BE2C (cell line): Measurements from ENCODE around the gene RNMT.
A peak's percentile ranks its signal among the peaks of the same experiment; 100 is the strongest.

Experiments used
- DNase-seq: peaks from one replicate; pipeline ENCODE4 v3.0.0-alpha.2; 2020
- H3K27me3 ChIP-seq: fragments of 250-450 bp; sonication (Bioruptor Pico); 2 replicates; pipeline ENCODE4 v1.5.1; 2020; ENCODE audit warnings: mild to moderate bottlenecking
- H3K36me3 ChIP-seq: fragments of 250-450 bp; sonication (Bioruptor Pico); 2 replicates; pipeline ENCODE4 v1.5.1; 2020; ENCODE audit warnings: mild to moderate bottlenecking
- H3K4me1 ChIP-seq: fragments of 250-450 bp; sonication (Bioruptor Pico); 2 replicates; pipeline ENCODE4 v1.5.1; 2020
- H3K4me3 ChIP-seq: 2 replicates; pipeline ENCODE4 v1.5.1; 2011; ENCODE audit warnings: low read depth, low read length
- H3K9me3 ChIP-seq: fragments of 250-450 bp; sonication (Bioruptor Pico); 2 replicates; pipeline ENCODE4 v1.5.1; 2020
- TF ChIP-seq, protein P1 (sequence below): IDR thresholded peaks from 2 replicates; pipeline ENCODE4 v1.5.1; 2012; ENCODE audit warnings: mild to moderate bottlenecking, low read depth, low read length

Gene RNMT

DNA sequence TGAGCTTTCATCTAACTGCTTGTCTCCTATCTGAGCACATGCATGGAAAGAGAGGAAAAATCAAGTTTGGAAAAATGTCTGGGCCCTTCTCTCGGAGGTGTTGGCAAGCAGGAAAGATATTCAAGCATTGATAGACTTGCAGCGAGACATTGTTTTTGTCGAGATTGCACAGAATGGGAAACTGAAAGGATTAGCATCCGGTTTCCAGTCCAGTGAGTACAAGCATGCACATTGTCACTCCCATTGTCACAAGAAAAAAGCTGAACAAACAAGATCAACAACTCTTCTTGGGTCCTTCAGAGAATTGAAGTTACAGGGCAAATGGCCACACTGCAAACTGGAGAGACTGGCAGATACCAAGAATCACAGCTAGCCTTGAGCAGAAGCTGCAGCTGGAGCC is 77.8 kb downstream of the RNMT start:
- Histone ChIP-seq H3K9me3 (no peaks in the 10 kb centered on the region), H3K27me3 (peaks cover 6% of the 10 kb centered on the region; the same call in 1 of the 2 replicates), H3K4me3 (no peak overlapping the region), H3K36me3 (no peaks in the 10 kb centered on the region), H3K4me1 (no peaks in the 10 kb centered on the region)
- DNase-seq = no peak
- TF ChIP-seq, protein P1, sequence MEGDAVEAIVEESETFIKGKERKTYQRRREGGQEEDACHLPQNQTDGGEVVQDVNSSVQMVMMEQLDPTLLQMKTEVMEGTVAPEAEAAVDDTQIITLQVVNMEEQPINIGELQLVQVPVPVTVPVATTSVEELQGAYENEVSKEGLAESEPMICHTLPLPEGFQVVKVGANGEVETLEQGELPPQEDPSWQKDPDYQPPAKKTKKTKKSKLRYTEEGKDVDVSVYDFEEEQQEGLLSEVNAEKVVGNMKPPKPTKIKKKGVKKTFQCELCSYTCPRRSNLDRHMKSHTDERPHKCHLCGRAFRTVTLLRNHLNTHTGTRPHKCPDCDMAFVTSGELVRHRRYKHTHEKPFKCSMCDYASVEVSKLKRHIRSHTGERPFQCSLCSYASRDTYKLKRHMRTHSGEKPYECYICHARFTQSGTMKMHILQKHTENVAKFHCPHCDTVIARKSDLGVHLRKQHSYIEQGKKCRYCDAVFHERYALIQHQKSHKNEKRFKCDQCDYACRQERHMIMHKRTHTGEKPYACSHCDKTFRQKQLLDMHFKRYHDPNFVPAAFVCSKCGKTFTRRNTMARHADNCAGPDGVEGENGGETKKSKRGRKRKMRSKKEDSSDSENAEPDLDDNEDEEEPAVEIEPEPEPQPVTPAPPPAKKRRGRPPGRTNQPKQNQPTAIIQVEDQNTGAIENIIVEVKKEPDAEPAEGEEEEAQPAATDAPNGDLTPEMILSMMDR = no peak

DNA sequence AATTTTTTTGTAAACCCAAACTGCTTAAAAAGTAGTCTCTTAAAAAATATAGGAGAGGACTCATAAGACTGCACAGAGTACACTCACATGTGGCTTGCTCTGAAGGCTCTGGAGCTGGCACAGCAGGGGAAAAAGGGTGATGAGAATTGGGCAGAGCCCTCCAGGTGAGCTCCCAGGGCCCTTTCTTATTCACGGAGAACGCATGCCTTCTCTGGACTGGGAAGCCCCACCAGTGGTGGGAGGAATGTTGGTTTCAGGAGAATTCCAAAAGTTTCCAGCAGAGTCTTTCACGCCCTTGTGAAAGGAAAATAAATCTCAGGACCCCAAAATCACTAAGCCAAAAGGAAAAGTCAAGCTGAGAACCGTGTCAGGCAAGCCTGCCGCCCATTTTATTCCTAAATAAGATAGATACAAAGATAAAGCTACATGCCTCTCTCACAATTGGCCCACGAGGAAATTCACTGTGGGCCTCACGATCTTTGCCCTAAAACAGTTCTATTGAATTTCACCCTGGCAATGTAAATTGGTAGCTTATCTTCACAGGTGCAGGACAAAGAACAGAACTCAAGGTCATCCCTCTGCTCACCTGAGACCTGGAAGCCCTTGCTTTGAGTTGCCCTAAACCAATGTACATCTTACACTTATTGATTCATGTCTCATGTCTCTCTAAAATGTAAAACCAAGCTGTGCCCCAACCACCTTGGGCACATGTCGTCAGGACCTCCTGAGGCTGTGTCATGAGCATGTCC is 82.0 kb downstream of the RNMT start:
- Histone ChIP-seq H3K4me1 (no peaks in the 10 kb centered on the region), H3K4me3 (no peak overlapping the region), H3K36me3 (no peaks in the 10 kb centered on the region), H3K9me3 (no peaks in the 10 kb centered on the region), H3K27me3 (no peaks in the 10 kb centered on the region)
- TF ChIP-seq, protein P1 = no peak
- DNase-seq = no peak

DNA sequence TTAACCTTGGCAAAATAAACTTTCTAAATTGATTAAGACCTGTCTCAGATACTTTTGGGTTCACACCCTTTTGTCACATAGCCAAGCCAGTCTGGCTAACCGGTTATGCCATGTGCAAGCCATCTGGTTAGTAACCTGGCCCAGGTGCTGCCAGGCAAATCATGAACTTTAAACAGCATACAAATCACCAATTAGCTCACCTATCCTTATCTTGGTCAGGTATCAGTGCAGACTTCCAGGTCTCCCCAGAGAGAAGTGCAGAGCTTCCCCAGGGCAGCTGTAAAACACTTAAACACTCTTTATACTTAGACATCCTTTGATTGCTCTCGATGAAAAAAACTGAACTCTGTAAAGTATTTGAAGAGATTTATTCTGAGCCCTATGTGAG is 82.6 kb downstream of the RNMT start:
- TF ChIP-seq, protein P1 = no peak

DNA sequence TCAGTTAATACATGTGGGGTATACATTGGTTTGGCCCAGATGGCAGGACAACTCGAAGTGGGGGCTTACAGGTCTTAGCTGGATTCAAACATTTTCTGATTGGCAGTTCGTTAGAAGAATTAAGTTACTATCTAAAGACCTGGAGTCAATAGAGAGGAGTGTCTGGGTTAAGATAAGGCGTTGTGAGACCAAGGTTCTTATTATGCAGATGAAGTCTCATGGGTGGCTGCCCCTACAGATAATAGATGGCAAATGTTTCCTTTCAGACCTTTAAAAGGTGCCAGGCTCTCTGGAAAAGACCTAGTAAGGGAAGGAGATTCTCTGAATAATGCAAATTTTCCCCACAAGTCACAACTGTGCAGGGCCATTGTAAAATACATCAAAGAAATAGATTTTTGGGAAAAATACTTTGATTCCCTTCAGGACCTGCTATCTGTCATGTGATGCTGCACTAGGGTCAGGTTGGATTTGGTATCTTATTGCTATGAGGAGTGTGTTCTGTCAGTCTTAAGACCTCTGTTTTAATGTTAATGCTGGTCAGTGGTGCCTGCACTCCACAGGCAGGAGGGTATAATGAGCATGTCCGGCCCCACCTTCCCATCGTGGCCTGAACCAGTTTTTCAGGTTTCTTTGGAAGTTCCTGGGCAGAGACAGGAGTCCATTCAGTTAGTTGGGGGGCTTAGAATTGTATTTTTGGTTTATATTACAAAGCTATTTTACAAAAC is 83.2 kb downstream of the RNMT start:
- TF ChIP-seq, protein P1 = no peak
- Histone ChIP-seq H3K27me3 (no peaks in the 10 kb centered on the region), H3K4me1 (no peaks in the 10 kb centered on the region), H3K9me3 (no peaks in the 10 kb centered on the region), H3K36me3 (no peaks in the 10 kb centered on the region), H3K4me3 (no peak overlapping the region)
- DNase-seq = no peak

More for the DNA sequence above, 82.6 kb downstream of the RNMT start:
- Histone ChIP-seq H3K9me3 (no peaks in the 10 kb centered on the region), H3K27me3 (no peaks in the 10 kb centered on the region), H3K4me3 (no peak overlapping the region), H3K36me3 (no peaks in the 10 kb centered on the region), H3K4me1 (no peaks in the 10 kb centered on the region)
- no peak for DNase-seq

DNA sequence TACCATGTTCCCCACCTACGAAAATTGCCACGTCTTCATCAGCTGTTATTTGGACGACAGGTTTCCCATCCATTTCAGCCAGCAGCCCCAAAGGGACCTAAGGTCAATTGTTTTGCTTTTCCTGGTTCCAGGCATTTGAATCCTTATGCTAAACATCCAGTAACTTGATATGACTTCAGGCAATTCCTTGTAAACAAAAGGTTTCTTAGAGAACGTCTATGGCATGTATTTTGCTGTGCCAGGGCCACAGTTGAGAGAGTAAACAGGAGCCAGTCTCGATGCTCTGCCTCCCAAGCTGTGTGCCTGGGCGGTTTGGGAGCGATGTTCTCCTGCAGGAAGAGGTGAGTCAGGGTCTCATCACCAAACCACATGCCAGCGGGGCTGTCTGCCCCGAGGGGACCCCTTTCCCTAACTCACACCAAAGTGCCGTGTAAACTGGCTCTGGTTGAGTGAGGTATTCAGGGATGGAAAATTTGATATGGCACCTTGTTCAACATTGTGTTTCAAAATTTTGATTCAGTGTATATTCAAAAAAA is 84.5 kb downstream of the RNMT start:
- Histone ChIP-seq H3K4me1 (no peaks in the 10 kb centered on the region), H3K4me3 (no peak overlapping the region), H3K9me3 (no peaks in the 10 kb centered on the region), H3K36me3 (no peaks in the 10 kb centered on the region), H3K27me3 (no peaks in the 10 kb centered on the region)
- TF ChIP-seq, protein P1 = no peak
- DNase-seq = no peak

DNA sequence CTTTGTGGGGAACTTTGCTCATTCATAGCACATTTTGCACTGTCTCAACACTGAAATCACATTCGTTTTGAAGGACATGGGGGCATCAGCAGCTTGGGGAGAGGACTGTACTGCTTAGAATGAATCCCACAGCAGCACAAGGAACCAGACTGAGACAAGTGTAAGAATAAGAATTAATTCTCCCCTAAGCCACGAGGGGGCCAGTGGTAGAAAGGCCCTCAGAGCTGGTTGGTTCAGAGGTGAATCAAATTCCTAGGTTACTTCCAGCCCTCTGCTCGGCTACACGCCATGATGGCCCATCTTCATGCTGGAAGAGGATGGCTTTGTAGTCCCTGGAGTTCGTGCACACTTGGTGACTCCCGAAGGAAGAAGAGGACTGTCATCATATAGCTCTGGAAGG is 85.5 kb downstream of the RNMT start:
- Histone ChIP-seq H3K27me3 (no peaks in the 10 kb centered on the region), H3K9me3 (no peaks in the 10 kb centered on the region), H3K4me1 (no peaks in the 10 kb centered on the region), H3K4me3 (no peak overlapping the region), H3K36me3 (no peaks in the 10 kb centered on the region)
- TF ChIP-seq, protein P1 = peak; percentile 25; the same call in 1 of the 2 replicates
- no peak for DNase-seq
